NT2/D1 (cell line): ENCODE results near the gene IER5L.

Experiments used
- YY1 ChIP-seq: IDR thresholded peaks from 2 replicates; pipeline ENCODE4 v1.6.1; 2011; ENCODE audit not compliant: insufficient read length, insufficient read depth
- ZNF274 ChIP-seq: IDR thresholded peaks from 2 replicates; pipeline ENCODE4 v1.6.1; 2011; ENCODE audit warnings: mild to moderate bottlenecking, low read depth, low read length

DNA sequence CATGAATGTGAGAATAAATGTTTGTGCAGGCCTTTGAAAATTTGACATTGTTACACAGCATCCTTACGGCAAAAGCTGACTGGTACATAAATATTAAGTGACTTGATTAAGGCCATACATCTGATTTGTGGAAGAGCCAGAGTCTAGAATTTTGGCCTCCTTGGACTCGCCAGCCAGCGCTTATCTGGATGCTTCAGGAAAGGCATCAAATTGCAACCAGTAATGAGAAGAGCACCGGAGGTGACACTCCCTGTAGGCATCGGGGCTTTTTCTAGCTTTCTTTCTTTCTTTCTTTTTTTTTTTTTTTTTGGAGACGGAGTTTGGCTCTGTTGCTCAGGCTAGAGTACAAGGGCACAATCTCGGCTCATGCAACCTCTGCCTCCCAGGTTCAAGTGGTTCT is 13.2 kb upstream of the IER5L start:
- TF ChIP-seq YY1 (no peak), ZNF274 (no peak)
